Activated T-helper 17 cell treated with anti-CD3 and anti-CD28 coated beads, Interleukin-2, amount 50 U/mL, for 72 hours (primary cell): Measurements from ENCODE around the gene NBEAL1. TPM values are rescaled to one million over a fixed set of nuclear protein-coding genes. Genes with fewer than 3 reads are reported as not detected.
"Not testable (repeated sequence)": the region's sequence is repeated elsewhere in the genome, so short reads cannot be mapped to it uniquely, and the experiment has no call there.

ENCODE experiments used
- ATAC-seq: fragments of 150-1000 bp; cut with Tn5 transposase; replicated peaks from 2 replicates; pipeline ENCODE4 v1.10.0; 2021; ENCODE audit warnings: mild to moderate bottlenecking, moderate library complexity
- H3K27ac Mint-ChIP-seq: one replicate; pipeline ENCODE4 v1.8.0; 2022; ENCODE audit warnings: mixed read lengths
- H3K27me3 Mint-ChIP-seq: one replicate; pipeline ENCODE4 v1.8.0; 2022; ENCODE audit warnings: mixed read lengths
- H3K36me3 Mint-ChIP-seq: one replicate; pipeline ENCODE4 v1.8.0; 2022; ENCODE audit warnings: low read depth, mild to moderate bottlenecking, mixed read lengths
- H3K4me1 Mint-ChIP-seq: one replicate; pipeline ENCODE4 v1.8.0; 2022; ENCODE audit warnings: mixed read lengths
- H3K4me3 Mint-ChIP-seq: one replicate; pipeline ENCODE4 v1.8.0; 2022; ENCODE audit warnings: mild to moderate bottlenecking, mixed read lengths
- H3K9me3 Mint-ChIP-seq: one replicate; pipeline ENCODE4 v1.8.0; 2022; ENCODE audit warnings: mixed read lengths
- total RNA-seq, 2 donors: library from RNA; stranded (reverse); gene quantifications; one replicate each; pipeline ENCODE4 v1.2.3, GENCODE V29; 2022

The NBEAL1 gene
- total RNA-seq, 2 donors from 2014 or later: 16.1 to 31.2 TPM

GRCh38 chr2:203110496-203110895 is 95.8 kb downstream of the NBEAL1 start:
- not testable (repeated sequence) for H3K9me3 Mint-ChIP-seq, H3K27ac Mint-ChIP-seq, H3K4me1 Mint-ChIP-seq, ATAC-seq, H3K4me3 Mint-ChIP-seq, H3K27me3 Mint-ChIP-seq
- H3K36me3 Mint-ChIP-seq: peaks cover 14% of the 10 kb centered on the region

DNA sequence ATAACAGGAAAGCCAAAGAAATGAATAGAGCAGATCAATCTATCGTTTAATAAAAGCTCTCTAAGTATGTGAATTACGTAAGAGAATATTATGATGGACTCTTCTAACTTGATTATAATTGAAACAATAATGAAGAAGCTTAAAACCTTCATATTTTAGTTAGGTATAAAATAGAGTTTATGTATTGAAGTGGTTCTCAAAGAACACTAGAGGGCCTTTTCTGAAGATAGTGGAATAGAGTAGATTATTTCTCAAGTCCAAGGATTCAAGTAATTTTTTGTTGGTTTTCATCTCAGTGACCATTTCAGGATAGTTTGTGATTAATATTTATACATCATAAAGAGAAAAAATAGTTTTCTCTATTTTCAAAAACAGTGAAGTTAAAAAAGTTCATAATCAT is 97.7 kb downstream of the NBEAL1 start:
- no peak overlapping the region for H3K4me3 Mint-ChIP-seq
- no peaks in the 10 kb centered on the region for H3K27me3 Mint-ChIP-seq
- H3K4me1 Mint-ChIP-seq: no peaks in the 10 kb centered on the region
- no peaks in the 10 kb centered on the region for H3K9me3 Mint-ChIP-seq
- ATAC-seq: no peak
- H3K27ac Mint-ChIP-seq: no peak overlapping the region
- H3K36me3 Mint-ChIP-seq: peaks cover 14% of the 10 kb centered on the region

DNA sequence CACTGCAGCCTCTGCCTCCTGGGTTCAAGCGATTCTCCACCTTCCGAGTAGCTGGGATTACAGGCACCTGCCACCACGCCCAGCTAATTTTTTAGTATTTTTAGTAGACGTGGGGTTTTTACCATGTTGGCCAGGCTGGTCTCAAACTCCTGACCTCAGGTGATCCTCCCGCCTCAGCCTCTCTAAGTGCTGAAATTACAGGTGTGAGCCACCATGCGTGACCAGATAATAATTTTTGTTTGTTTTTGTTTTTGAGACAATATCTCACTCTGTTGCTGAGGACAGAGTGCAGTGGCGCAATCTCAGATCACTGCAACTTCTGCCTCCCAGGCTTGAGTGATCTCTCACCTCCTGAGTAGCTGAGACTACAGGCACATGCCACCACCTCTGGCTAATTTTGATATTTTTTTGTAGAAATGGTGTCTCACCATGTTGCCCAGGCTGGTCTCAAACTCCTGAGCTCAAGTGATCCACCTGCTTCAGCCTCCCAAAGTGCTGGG is 100.6 kb downstream of the NBEAL1 start:
- not testable (repeated sequence) for H3K4me1 Mint-ChIP-seq, ATAC-seq, H3K27ac Mint-ChIP-seq, H3K27me3 Mint-ChIP-seq, H3K4me3 Mint-ChIP-seq, H3K9me3 Mint-ChIP-seq
- peaks cover 14% of the 10 kb centered on the region for H3K36me3 Mint-ChIP-seq

- no peak for ATAC-seq
- no peak overlapping the region for H3K27ac Mint-ChIP-seq
- no peaks in the 10 kb centered on the region for H3K4me1 Mint-ChIP-seq
- peaks cover 8% of the 10 kb centered on the region for H3K36me3 Mint-ChIP-seq
- no peaks in the 10 kb centered on the region for H3K9me3 Mint-ChIP-seq
- H3K4me3 Mint-ChIP-seq: no peak overlapping the region
- H3K27me3 Mint-ChIP-seq: no peaks in the 10 kb centered on the region
Observed at GRCh38 chr2:203122317-203122986, 107.8 kb downstream of the NBEAL1 start.

- no peak overlapping the region for H3K4me3 Mint-ChIP-seq
- no peaks in the 10 kb centered on the region for H3K4me1 Mint-ChIP-seq
- H3K27me3 Mint-ChIP-seq: no peaks in the 10 kb centered on the region
- H3K9me3 Mint-ChIP-seq: no peaks in the 10 kb centered on the region
- no peak for ATAC-seq
- peaks cover 24% of the 10 kb centered on the region for H3K36me3 Mint-ChIP-seq
- H3K27ac Mint-ChIP-seq: no peak overlapping the region
Observed at GRCh38 chr2:203126996-203127395, 112.3 kb downstream of the NBEAL1 start.

DNA sequence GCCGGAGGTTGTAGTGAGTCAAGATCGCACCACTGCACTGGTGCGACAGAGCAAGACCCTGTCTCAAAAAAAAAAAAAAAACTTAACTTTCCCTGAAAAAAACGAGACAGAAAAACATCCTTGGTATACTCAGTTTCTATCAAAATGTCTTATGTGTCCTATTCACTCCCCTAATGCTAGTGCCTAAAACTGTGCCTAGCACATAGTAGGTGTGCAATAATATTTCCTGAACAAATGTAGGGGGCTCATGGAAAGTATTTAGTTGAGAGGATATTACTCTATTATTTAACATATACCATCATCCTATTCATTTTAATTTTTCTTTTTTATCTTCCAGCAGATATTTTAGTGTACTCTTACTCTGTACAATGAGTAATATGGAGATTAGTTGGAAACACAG is 120.4 kb downstream of the NBEAL1 start:
- Mint-ChIP-seq H3K27me3 (no peaks in the 10 kb centered on the region), H3K36me3 (no peaks in the 10 kb centered on the region), H3K4me3 (no peak overlapping the region), H3K27ac (no peak overlapping the region), H3K4me1 (no peaks in the 10 kb centered on the region), H3K9me3 (no peaks in the 10 kb centered on the region)
- ATAC-seq: no peak

- Mint-ChIP-seq H3K4me1 (no peaks in the 10 kb centered on the region), H3K4me3 (no peak overlapping the region), H3K9me3 (no peaks in the 10 kb centered on the region), H3K27me3 (no peaks in the 10 kb centered on the region), H3K36me3 (no peaks in the 10 kb centered on the region), H3K27ac (no peak overlapping the region)
- ATAC-seq: no peak
Observed at GRCh38 chr2:203143391-203143790, 128.7 kb downstream of the NBEAL1 start.

DNA sequence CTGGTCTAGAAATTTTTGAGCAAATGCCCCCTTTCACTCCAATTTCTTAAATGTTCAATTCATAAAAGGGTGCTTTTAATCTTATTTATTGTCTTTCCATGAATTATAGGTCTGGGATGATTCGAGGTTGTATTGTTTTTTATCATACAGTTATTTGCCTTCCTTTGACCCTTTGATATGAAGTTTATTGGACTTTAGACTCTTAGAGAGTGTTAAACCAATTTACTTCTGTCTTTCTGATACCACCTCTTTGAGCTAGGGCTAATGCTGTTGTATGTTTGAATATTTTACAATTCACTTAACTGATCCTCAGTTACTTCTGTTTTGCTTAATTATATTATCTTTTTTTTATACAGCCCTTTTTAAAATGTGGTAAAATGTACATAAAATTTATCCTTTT is 134.5 kb downstream of the NBEAL1 start:
- ATAC-seq: no peak
- H3K27me3 Mint-ChIP-seq: no peaks in the 10 kb centered on the region
- no peak overlapping the region for H3K4me3 Mint-ChIP-seq
- no peaks in the 10 kb centered on the region for H3K4me1 Mint-ChIP-seq
- H3K27ac Mint-ChIP-seq: no peak overlapping the region
- H3K36me3 Mint-ChIP-seq: peaks cover 16% of the 10 kb centered on the region
- H3K9me3 Mint-ChIP-seq: no peaks in the 10 kb centered on the region

GRCh38 chr2:203155406-203155805 is 140.7 kb downstream of the NBEAL1 start:
- H3K27ac Mint-ChIP-seq: peak overlapping the region; percentile 39
- H3K4me1 Mint-ChIP-seq: peaks cover 6% of the 10 kb centered on the region
- no peak for ATAC-seq
- H3K4me3 Mint-ChIP-seq: no peak overlapping the region
- H3K36me3 Mint-ChIP-seq: peaks cover 11% of the 10 kb centered on the region
- H3K27me3 Mint-ChIP-seq: no peaks in the 10 kb centered on the region
- H3K9me3 Mint-ChIP-seq: no peaks in the 10 kb centered on the region

DNA sequence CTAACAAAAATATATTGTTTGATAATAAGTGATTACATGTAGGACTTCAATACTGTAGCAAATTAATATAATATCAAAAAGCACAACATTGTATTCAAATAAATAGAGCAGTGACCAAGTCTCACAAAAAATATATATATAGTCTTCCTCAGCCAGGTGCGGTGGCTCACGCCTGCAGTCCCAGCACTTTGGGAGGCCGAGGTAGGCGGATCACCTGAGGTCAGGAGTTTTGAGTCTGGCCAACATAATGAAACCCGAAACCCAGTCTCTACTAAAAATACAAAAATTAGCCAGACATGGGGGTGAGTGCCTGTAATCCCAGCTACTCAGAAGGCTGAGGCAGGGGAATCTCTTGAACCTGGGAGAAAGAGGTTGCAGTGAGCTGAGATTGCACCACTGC is 148.0 kb downstream of the NBEAL1 start:
- H3K27ac Mint-ChIP-seq, H3K9me3 Mint-ChIP-seq, H3K4me1 Mint-ChIP-seq, ATAC-seq, H3K4me3 Mint-ChIP-seq, H3K27me3 Mint-ChIP-seq: not testable (repeated sequence)
- H3K36me3 Mint-ChIP-seq: peaks cover 23% of the 10 kb centered on the region

DNA sequence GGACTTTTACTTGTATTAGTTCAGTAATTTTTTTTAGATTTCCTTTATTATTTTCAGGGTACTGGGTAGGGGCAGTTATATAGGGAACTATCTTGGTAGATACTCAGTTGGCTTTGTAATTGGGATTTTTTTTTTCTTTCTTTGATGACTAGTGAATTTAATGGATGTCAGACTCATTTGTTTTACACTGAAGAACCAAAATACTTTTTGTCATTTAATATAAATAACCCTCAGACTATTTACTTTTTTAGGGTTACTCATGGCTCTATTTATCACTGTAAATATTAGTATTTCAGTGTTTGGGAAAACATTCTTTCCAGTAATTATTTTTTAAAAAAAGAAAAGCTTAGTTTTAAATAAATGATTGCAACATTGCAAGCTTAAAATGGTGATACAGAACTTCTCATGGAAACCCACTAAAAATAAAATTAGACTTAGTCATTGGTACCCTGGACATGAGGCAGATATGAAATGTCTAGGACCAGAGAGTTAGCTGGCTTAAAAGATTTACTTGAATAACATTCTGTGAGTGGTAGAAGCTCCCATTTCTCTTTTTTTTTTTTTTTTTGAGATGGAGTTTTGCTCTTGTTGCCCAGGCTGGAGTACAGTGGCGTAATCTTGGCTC is 149.7 kb downstream of the NBEAL1 start:
- H3K27me3 Mint-ChIP-seq: no peaks in the 10 kb centered on the region
- no peaks in the 10 kb centered on the region for H3K4me1 Mint-ChIP-seq
- no peak for ATAC-seq
- H3K27ac Mint-ChIP-seq: no peak overlapping the region
- H3K36me3 Mint-ChIP-seq: peaks cover 27% of the 10 kb centered on the region
- H3K4me3 Mint-ChIP-seq: no peak overlapping the region
- no peaks in the 10 kb centered on the region for H3K9me3 Mint-ChIP-seq

- Mint-ChIP-seq H3K4me3 (no peak overlapping the region), H3K4me1 (no peaks in the 10 kb centered on the region), H3K27ac (no peak overlapping the region), H3K36me3 (peaks cover 27% of the 10 kb centered on the region), H3K9me3 (no peaks in the 10 kb centered on the region), H3K27me3 (no peaks in the 10 kb centered on the region)
- ATAC-seq: no peak
Observed at GRCh38 chr2:203167751-203168150, 153.1 kb downstream of the NBEAL1 start.

DNA sequence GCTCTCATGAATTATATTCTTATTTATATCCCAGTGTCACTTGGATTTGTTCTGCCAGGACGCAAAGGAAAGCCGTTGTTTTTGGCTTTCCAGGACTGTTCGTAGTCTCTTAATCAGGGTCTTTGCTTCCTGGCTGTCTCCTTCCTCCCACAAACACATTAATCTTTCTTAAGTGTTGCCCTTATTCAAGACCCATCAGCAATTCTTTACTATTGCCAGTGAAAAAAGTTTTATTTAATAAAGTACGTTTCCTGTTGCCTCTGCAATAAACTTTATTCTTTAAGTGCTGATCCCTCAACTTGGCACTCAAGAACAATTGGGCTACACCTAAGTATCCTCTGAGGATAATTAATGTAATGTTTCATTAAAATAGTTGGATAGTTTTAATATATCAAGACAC is 155.8 kb downstream of the NBEAL1 start:
- no peak for ATAC-seq
- H3K36me3 Mint-ChIP-seq: peaks cover 21% of the 10 kb centered on the region
- no peak overlapping the region for H3K4me3 Mint-ChIP-seq
- no peak overlapping the region for H3K27ac Mint-ChIP-seq
- H3K9me3 Mint-ChIP-seq: no peaks in the 10 kb centered on the region
- H3K27me3 Mint-ChIP-seq: no peaks in the 10 kb centered on the region
- H3K4me1 Mint-ChIP-seq: no peaks in the 10 kb centered on the region

GRCh38 chr2:203175371-203175770 is 160.7 kb downstream of the NBEAL1 start:
- Mint-ChIP-seq H3K9me3 (no peaks in the 10 kb centered on the region), H3K4me3 (no peak overlapping the region), H3K36me3 (peaks cover 3% of the 10 kb centered on the region), H3K27me3 (no peaks in the 10 kb centered on the region), H3K27ac (no peak overlapping the region), H3K4me1 (no peaks in the 10 kb centered on the region)
- ATAC-seq: no peak

GRCh38 chr2:203177361-203177760 is 162.7 kb downstream of the NBEAL1 start:
- Mint-ChIP-seq H3K36me3 (peaks cover 9% of the 10 kb centered on the region), H3K9me3 (no peaks in the 10 kb centered on the region), H3K27ac (no peak overlapping the region), H3K4me3 (no peak overlapping the region), H3K4me1 (no peaks in the 10 kb centered on the region), H3K27me3 (no peaks in the 10 kb centered on the region)
- no peak for ATAC-seq
